GM04503 (cell line): Measurements from ENCODE around the gene CCDC6.
A peak's percentile ranks its signal among the peaks of the same experiment; 100 is the strongest.
"Not testable (repeated sequence)": the region's sequence is repeated elsewhere in the genome, so short reads cannot be mapped to it uniquely, and the experiment has no call there.

Experiments
- DNase-seq: peaks from one replicate; pipeline ENCODE4 v3.0.0-alpha.2; 2012; ENCODE audit warnings: low read depth

The CCDC6 gene

DNA sequence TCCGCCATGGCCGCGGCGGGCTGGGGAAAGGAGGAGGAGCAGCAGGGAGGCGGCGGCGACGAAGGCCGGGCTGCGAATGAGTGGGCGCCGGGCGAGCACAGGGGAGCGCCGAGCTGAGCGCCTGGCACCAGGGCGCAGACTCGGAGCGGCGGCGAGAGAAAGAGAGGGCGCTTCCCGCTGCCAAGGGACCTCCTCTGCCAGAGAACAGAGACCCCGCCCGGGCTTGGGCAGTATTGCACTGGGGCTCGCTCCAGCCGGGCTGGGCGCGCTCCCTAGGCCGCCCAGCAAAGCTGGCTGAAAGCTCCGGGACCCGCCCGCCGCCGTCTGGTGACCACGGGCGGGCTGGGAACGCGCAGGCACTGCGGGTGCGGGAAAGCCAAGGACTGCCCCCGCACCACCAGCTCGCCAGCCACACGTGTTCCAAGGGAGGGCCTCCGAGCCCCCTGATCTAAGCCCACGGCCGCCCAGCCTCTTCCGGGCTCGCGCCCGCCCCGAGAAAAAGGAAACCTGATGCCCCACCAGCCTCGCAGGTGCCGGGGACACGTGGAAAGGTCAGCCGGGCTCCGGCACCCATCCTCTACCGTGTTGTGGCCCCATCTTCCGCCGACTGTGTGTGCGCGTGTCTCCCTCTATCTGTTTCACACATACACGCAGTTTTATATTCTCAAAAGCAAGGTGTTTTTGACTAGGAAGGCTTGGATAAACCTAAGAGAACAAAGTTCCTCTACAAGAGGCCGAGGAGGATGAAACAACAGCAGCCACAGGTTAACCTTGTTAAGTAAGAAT, at the start of gene CCDC6:
CCDC6 (minus strand) TSS at position 140 of the 786 bp plus-strand sequence; CDS start at position 8, 132 bp downstream.
- peak; percentile 53 for DNase-seq

DNA sequence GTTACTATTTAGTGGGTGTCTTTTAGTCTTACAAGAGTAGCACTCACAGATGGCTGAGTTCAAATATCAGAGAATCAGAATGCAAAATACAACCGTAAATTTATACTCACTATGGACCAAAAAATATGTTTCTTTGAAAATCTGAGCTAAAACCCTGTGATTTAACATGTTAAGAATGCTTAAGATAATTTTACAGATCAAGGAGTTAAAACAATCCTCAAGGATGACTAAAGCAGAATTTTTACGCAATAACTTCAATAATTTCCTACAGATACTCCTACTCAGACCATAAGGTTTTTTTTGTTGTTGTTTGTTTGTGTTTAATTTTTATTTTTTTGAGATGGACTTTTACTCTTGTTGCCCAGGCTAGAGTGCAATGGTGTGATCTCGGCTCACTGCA, 47.9 kb upstream of the CCDC6 start:
- no peak for DNase-seq

DNA sequence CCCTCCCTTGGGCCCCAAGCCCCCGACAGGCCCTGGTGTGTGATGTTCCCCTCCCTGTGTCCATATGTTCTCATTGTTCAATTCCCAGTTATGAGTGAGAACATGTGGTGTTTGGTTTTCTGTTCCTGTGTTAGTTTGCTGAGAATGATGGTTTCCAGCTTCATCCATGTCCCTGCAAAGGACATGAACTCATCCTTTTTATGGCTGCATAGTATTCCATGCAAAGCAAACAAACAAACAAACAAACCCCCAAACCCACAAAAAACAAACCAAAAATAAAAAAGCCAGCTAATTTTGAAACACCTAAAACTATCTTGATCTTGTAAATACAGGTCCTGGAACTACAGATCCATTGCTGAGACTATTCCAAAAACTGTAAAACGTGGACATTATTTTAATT, 47.4 kb upstream of the CCDC6 start:
- DNase-seq: not testable (repeated sequence)

DNA sequence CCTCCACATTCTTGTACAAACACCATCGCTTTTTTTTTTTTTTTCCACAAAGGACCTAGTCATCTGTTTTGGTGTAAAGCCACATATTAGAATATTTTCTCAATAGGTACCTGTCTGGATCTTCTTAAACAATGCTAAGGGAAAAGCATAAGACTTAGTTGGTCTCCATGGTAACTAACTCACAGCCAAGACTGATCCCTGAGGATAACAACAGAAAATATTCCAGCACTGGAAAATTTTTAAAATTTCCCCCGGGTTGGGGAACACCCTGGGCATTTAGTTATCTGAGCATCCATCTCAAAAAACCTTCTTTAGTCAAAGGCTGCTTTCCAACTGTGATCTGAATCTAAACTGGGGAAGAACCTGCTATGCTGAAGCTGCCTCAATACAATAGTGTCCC, 43.7 kb upstream of the CCDC6 start:
- DNase-seq: no peak

DNA sequence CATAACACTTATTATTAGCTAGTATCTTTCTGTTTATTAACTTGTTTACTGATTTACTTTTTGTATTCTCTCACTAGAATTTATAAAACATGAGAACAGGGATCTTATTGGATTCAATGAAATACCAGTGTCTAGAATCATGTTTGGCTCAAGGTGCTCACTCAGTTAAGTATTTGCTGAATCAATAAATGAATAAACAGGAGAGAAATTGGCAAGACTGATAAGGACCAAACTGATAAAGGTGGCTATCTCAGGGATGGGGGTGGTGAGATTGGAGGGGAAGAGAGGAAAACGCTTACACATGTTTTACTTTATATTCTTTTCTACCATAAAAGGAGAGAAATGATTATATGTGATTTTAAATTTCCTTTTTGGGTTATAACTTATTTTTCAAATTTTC, 43.3 kb upstream of the CCDC6 start:
- no peak for DNase-seq

DNA sequence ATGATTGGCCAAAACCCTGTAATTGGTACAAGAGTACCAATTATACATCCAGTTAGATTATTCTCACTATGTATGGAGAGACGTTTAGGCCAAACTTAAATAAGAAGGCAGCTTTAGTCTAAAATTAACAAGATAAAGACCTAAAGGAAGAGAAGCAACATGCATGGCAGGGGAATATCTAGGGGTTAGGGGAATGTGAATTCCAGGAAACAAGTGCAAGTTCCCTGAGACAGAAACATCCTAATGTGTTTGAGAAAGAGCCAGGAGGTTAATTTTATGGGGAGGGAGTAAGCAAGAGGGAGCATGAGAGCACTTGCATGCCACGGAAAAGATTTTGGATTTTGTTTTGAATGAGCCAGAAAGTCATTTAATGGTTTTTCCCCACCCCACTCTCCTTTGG, 39.6 kb upstream of the CCDC6 start:
- DNase-seq: no peak

DNA sequence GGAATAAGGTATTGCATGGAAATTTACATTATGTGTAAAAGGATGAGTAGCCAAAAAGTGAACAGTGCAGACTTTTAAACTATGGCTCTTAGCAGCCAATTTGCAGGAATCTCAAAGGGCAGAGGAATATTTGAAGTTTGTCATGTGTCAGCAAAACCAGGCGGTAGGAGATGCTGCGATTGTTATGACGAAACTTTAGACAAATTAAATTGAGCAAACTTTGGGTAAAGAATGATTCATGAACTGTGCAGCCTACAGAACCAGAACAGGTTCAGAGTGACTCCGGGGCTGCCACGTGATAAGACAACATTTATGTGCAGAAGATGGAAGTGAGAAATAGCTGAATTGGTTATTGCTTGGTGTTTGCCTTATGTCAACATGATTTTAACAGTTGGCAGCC, 39.2 kb upstream of the CCDC6 start:
- DNase-seq: no peak

DNA sequence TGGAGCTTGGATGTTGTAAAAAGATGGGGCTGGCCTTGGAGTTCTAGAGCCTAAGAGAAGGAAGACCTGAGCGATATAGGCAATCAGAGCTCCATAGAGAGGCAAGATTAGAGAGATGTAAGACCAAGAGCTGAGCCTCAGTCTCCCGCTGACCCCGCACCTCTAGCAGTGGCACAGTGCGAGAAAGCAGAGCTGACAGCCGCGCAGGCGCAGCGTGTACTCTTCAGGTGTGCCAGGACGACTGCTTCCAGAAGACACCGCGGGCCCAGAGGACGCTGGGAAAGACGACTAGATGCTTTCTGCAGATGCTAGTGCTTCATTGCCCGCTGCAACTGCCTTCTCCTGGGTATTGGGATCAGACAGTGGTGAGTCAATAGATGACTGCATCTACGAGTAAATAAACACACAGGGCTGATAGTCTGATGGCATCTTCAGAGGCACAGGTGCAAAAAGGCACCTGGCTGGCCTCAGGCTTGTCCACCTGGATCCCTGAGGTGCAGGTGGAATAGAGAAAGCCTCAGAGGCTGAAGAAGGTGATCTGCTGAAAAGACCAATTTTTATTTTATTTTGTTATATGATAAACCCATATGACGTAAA, 38.1 kb upstream of the CCDC6 start:
- DNase-seq: no peak

DNA sequence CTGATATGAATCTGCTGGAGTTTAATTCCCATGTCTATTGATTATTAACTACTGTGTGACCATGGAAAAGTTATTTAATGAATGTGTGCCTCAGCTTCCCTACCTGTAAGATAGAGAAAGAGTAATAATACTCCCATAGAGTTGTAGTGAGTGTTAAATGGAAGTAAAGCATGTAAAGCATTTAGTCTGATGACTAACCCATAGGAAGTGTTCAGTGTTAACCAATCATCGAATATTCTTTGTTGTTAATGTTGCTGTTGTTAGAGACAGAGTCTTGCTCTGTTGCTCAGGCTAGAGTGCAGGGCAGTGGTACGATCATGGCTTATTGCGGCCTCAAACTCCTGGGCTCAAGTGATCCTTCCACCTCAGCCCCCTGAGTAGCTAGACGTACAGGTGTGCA, 36.2 kb upstream of the CCDC6 start:
- no peak for DNase-seq

DNA sequence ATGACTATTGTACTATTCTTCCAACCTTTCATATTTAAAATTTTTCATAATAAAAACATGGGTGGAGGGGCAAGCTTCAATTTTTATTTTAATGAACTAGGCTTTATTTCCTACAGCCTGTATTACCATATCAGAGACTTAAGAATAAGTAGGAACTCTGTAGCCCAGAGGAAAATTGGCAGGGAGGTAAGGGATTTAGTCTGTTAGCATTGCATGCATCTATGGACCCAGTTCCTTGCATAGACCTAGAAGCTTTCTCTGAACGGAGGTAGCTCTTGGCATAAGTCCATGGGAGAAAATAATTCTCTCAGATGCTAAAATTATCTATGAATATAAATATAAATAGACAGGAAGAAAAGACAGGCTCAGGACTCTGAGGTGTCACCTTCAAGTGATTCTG, 31.4 kb upstream of the CCDC6 start:
- no peak for DNase-seq

DNA sequence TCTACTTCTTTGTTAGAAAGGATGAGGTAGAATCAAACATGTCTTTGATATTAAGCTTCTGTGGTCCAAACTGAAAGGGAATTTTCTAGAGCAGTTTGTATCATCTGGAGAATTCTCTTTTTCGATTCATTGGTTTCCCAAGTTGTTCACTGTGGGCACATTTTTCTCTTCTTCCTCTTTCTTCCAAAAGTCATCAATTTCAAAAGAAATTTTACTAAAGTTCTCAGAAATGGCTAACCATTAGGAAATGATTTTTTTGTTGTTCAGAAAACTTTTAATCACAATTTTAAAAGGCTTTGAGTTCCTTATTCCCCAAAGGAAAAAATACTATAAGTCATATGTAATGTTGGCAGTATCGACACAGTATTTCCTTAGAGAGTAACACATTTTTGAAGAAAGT, 28.3 kb upstream of the CCDC6 start:
- DNase-seq: no peak

DNA sequence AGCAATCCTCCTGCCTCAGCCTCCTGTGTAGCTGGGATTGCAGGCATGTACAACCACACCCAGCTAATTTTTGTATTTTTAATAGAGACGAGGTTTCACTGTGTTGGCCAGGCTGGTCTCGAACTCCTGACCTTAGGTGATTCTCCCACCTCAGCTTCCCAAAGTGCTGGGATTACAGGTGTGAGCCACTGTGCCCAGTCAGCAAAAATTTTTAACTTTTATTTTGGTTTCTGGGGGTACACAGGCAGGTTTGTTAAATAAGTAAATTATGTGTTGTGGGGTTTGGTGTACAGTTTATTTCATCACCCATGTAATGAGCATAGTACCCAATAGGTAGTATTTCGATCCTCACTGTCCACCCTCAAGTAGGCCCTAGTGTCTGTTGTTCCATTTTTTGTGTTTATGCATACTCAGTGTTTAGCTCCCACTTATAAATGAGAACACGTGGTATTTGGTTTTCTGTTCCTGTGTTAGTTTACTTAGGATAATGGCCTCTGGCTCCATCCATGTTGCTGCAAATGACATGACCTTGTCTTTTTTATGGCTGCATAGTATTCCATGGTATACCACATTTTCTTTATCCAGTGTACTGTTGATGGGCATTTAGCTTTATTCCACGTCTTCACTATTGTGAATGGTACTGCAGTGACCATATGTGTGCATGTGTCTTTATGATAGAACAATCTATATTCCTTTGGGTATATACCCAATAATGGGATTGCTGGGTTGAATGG, 24.6 kb upstream of the CCDC6 start:
- DNase-seq: not testable (repeated sequence)

DNA sequence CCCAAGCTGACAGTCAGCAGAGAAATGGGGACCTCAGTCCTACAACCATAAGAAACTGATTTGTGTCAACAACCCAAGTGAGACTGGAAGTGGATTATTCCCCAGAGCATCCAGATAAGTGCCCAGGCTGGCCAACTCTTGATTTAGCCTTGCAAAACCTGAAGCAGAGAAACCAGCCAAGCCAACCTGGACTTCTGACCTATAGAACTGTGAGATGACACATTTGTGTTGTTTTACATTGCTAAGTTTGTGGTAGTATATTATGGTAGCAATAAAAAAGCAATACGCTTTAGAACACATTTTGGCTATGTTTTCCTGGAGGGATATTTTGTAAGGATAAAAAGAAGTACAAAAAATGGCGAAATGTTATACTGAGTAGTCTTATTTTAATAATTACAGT, 19.7 kb upstream of the CCDC6 start:
- no peak for DNase-seq

DNA sequence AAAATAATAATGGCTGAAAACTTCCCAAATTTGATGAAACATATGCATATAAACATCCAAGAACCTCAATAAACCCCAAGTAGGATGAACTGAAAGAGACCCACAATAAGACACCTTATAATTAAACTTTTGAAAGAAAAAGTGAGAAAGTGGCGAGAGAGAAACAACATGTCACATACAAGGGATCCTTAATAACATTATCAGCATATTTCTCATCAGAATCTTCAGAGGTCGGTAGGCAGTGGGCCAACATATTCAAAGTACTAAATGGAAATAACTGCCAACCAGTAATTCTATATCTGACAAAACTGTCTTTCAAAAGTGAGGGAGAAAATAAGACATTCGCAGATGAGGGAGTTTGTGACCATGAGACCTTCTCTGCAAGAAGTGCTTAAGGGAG, 16.6 kb upstream of the CCDC6 start:
- DNase-seq: no peak

DNA sequence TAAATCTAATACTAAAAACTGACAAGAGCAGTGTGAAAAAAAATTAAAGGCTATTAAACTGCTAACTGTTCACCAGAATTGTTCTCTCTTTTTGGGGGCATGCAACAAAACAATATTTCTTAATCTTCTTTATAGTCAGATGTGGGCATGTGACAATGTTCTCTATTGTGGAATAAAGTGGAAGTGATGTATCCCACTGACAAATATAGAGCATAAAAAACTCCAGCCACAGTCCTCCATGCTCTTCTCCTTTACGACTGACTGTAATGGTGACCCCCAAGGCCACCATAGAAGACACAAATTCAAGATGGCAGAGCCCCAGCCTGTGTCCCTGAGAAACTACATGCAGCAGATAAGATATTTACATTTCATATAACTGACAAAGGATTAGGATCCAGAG, 11.6 kb upstream of the CCDC6 start:
- DNase-seq: no peak

DNA sequence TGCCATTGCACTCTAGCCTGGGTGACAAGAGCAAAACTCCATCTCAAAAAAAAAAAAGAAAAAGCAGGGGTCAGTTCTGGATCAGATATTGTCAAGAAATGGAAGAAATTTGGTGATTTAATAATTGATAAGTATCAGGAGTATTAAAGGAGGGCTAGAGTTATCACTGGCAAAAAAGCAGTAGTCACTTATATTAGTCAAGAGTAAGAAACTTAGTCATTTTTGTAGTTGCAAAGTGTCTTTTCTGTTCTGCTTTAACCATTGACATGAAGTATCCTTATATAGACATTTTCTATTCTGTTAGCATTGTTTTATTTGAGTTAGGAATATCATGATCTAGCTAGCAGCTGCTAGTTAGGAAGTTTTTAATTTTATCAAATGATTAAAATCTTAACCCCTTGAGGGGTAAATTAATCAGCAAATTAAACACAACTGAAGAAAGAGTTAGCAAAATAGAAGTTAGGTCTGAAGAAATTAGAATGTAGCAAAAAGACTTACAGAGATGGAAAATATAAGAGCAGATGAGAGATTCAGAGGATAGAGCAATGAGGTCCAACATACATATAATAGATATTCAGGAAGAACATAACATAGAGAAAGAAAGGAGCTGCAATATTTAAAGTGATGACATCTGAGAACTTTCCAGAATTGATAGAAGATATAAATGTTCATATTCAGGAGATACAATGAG, 7.3 kb upstream of the CCDC6 start:
- no peak for DNase-seq

DNA sequence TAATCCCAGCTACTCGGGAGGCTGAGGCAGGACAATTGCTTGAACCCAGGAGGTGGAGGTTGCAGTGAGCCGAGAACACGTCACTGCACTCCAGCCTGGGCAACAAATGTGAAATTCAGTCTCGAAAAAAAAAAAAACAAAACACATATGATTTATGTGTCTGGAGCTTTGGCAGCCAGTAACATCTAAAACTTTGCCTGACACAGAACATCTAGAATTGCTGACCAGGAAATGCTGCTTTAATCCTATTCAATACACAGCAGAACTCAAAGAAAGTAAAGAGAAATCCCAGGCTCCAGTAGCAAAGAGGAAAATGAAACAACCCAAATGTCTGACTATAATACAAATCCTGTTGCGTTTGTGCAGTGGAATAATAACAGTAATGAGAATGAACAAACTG, 4.5 kb upstream of the CCDC6 start:
- DNase-seq: no peak

DNA sequence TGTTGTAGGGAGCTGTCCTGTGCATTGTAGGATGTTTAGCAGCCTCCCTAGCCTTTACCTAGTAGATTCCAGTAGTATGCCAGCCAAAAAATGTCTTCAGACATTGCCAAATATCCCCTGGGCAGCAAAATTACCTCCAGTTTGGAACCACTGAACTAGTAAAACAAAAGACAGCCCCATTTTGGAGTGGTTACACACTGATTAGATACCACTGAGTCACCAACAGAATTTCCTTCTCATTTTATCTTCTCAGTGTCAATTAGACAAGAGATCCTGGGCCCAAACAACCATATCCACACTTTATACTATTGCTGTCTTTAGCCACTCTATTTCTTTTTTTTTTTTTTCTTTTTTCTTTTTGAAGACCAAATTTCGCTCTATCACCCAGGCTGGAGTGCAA, 3.5 kb upstream of the CCDC6 start:
- DNase-seq: no peak

DNA sequence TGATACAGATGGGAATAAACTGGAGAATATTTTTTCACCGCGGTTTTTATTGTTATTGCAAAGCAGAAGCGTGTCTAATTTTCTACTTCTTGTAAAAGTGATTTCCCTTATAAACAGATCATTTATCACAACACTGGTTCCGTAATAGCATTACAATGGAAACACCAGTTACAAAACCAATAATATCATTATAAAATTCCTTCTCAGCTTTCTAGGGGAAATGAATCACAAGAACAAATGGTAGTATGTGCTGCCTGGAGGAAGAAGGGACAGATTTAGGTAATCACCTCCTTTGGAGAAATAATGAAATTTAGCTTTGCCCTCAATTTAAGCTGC, 2.4 kb upstream of the CCDC6 start:
- no peak for DNase-seq

DNA sequence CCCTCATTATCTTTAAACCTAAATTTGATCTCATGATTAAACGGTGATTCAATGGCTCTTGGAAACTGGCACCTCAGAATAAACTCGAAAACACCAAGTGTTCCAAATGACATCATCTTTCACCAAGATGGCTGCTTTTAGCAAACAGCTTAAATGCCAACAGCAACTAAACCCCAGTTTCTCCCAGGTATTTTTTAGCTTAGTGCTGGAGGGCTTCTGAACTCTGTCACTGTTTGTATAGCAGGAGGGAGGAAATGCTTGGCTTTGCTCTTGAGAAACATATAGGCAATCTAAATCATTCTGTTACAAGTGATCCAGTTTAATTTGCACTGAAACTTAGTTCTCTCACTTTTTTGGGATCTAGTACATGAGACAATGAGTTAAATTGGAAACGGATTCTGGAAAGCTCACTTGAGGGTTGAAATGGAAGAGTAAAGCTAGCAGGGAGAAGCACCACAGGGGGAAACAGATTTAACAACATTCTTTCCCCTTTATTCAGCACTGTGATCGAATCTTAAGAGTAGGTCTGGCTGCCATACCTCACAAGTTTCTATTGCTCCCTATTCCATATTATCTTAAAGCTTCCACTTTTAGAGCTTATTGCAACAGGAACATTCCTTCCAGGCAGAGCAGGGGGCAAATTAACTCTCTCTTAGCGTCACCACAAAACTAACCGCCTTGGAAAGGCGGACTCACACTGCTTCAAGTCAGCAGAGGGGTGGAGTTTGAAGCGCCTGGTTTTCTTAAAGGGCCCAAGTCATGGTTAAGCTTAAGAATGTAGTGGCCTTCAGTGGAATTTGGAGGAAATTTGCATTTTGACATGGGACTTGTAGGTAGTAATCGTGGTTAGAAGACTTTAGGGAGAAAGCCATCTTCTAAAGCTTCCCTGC, 1.8 kb upstream of the CCDC6 start:
- peak; percentile 47 for DNase-seq

DNA sequence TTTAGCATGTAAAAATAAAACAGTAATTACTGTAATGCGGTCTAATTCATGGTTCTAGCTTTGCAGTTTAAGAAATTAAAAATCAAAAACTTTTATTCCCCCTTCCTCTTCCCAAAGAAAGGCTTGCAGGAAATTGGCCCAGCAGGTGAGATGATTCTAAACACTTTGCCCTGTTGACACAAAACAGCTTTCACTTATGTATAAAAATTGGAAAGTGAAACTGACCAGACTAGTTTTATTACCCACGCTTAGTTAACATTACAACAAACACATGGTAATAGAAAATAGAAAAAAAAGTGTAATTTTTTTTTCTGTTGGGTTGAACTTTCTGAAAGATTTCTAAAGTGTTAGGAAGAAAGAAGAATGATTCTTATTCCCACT, 1.2 kb upstream of the CCDC6 start:
- DNase-seq: no peak
